ENCODE results near the gene HEXIM1.

DNA sequence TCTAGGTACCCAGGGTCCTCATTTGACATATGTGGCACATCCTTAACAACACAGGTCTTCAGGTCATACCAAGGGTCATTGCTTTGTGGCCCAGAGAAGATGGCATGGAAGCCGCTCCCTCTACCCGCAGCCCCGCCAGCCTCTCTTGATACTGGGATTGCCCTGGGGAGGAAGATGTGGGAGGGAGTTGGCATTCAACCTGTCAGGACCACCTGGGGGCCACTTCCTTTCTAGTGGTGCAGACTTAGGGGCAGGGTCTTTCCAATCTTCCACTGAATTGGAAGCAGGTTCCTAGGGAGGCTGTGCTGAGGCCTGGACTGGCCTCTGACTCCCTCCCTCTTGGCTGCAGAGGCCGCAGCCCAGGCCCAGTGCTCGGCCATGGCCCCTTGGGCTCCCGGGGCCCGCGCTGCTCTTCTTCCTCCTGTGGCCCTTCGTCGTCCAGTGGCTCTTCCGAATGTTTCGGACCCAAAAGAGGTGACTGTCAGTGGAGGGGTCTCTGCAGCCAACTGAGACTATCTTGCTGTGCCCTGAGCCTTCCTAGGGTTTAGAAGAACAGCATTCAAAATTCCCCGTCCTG is 5.1 kb upstream of the HEXIM1 start:
- TF ChIP-seq, protein P1, sequence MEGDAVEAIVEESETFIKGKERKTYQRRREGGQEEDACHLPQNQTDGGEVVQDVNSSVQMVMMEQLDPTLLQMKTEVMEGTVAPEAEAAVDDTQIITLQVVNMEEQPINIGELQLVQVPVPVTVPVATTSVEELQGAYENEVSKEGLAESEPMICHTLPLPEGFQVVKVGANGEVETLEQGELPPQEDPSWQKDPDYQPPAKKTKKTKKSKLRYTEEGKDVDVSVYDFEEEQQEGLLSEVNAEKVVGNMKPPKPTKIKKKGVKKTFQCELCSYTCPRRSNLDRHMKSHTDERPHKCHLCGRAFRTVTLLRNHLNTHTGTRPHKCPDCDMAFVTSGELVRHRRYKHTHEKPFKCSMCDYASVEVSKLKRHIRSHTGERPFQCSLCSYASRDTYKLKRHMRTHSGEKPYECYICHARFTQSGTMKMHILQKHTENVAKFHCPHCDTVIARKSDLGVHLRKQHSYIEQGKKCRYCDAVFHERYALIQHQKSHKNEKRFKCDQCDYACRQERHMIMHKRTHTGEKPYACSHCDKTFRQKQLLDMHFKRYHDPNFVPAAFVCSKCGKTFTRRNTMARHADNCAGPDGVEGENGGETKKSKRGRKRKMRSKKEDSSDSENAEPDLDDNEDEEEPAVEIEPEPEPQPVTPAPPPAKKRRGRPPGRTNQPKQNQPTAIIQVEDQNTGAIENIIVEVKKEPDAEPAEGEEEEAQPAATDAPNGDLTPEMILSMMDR (IDR thresholded peaks at IDR 0.05; ENCODE audit: poor library complexity) = no peak
- TF ChIP-seq EZH2 (IDR thresholded peaks at IDR 0.05; ENCODE audit: borderline replicate concordance) (no peak), EZH2phosphoT487 (IDR thresholded peaks at IDR 0.05; ENCODE audit: low read depth, severe bottlenecking, unreplicated experiment) (no peak)

All from hepatocyte (in vitro differentiated cells).